Measurements from ENCODE around the gene NDNF.
A peak's percentile ranks its signal among the peaks of the same experiment; 100 is the strongest.

NDNF gene

GRCh38 chr4:121053601-121054143 is 18.7 kb downstream of the NDNF start:
- H3K4me1 ChIP-seq (ENCODE audit: insufficient read depth, low read length, poor library complexity, severe bottlenecking): no peaks in the 10 kb centered on the region
- H3K79me2 ChIP-seq (ENCODE audit: insufficient read depth, low read length): no peaks in the 10 kb centered on the region
- no peaks in the 10 kb centered on the region for H3F3A ChIP-seq (ENCODE audit: low read depth)
- no peak overlapping the region for H3K9ac ChIP-seq (ENCODE audit: low read depth, low read length, poor library complexity, severe bottlenecking)
- no peak overlapping the region for H3K4me2 ChIP-seq (ENCODE audit: low read depth, low read length, poor library complexity, severe bottlenecking)
- H2AFZ ChIP-seq (ENCODE audit: low read length): no peak overlapping the region
- no peaks in the 10 kb centered on the region for H3K27me3 ChIP-seq (ENCODE audit: insufficient read depth, low read length, poor library complexity, severe bottlenecking)
- no peak overlapping the region for H3K4me3 ChIP-seq (ENCODE audit: low read length, poor library complexity, severe bottlenecking)
- TF ChIP-seq EZH2phosphoT487 (IDR thresholded peaks at IDR 0.05; ENCODE audit: borderline replicate concordance): no peak
- no peak for TF ChIP-seq CTCF (conservative IDR thresholded peaks at IDR 0.05; ENCODE audit: low read length)
- H3K36me3 ChIP-seq (ENCODE audit: insufficient read depth, low read length): no peaks in the 10 kb centered on the region
- H3K9me3 ChIP-seq (ENCODE audit: insufficient read depth, low read depth, low read length): no peaks in the 10 kb centered on the region
- H3K9me2 ChIP-seq (replicated peaks; ENCODE audit: low read depth, low read length): no peaks in the 10 kb centered on the region
- no peaks in the 10 kb centered on the region for H4K20me1 ChIP-seq (ENCODE audit: insufficient read depth, low read length, poor library complexity, severe bottlenecking)

- H3K4me2 ChIP-seq (ENCODE audit: low read depth, low read length, poor library complexity, severe bottlenecking): no peak overlapping the region
- TF ChIP-seq CTCF (conservative IDR thresholded peaks at IDR 0.05; ENCODE audit: low read length) (peak; percentile 45), EZH2phosphoT487 (IDR thresholded peaks at IDR 0.05; ENCODE audit: borderline replicate concordance) (no peak)
- no peak overlapping the region for H3K9ac ChIP-seq (ENCODE audit: low read depth, low read length, poor library complexity, severe bottlenecking)
- no peaks in the 10 kb centered on the region for H3K79me2 ChIP-seq (ENCODE audit: insufficient read depth, low read length)
- H3K27me3 ChIP-seq (ENCODE audit: insufficient read depth, low read length, poor library complexity, severe bottlenecking): no peaks in the 10 kb centered on the region
- H2AFZ ChIP-seq (ENCODE audit: low read length): no peak overlapping the region
- H3K9me2 ChIP-seq (replicated peaks; ENCODE audit: low read depth, low read length): no peaks in the 10 kb centered on the region
- H3K4me1 ChIP-seq (ENCODE audit: insufficient read depth, low read length, poor library complexity, severe bottlenecking): no peaks in the 10 kb centered on the region
- no peaks in the 10 kb centered on the region for H3K9me3 ChIP-seq (ENCODE audit: insufficient read depth, low read depth, low read length)
- no peaks in the 10 kb centered on the region for H4K20me1 ChIP-seq (ENCODE audit: insufficient read depth, low read length, poor library complexity, severe bottlenecking)
- no peaks in the 10 kb centered on the region for H3K36me3 ChIP-seq (ENCODE audit: insufficient read depth, low read length)
- no peaks in the 10 kb centered on the region for H3F3A ChIP-seq (ENCODE audit: low read depth)
- no peak overlapping the region for H3K4me3 ChIP-seq (ENCODE audit: low read length, poor library complexity, severe bottlenecking)
These were observed 22.0 kb downstream of the NDNF start for GRCh38 chr4:121050300-121050699.

GRCh38 chr4:121049072-121049599 is 23.2 kb downstream of the NDNF start:
- Histone ChIP-seq H3K4me3 (ENCODE audit: low read length, poor library complexity, severe bottlenecking) (no peak overlapping the region), H3K9ac (ENCODE audit: low read depth, low read length, poor library complexity, severe bottlenecking) (no peak overlapping the region), H3K4me2 (ENCODE audit: low read depth, low read length, poor library complexity, severe bottlenecking) (no peak overlapping the region), H3F3A (ENCODE audit: low read depth) (no peaks in the 10 kb centered on the region), H3K79me2 (ENCODE audit: insufficient read depth, low read length) (no peaks in the 10 kb centered on the region), H4K20me1 (ENCODE audit: insufficient read depth, low read length, poor library complexity, severe bottlenecking) (no peaks in the 10 kb centered on the region), H2AFZ (ENCODE audit: low read length) (no peak overlapping the region), H3K27me3 (ENCODE audit: insufficient read depth, low read length, poor library complexity, severe bottlenecking) (no peaks in the 10 kb centered on the region), H3K9me2 (replicated peaks; ENCODE audit: low read depth, low read length) (no peaks in the 10 kb centered on the region), H3K36me3 (ENCODE audit: insufficient read depth, low read length) (no peaks in the 10 kb centered on the region), H3K4me1 (ENCODE audit: insufficient read depth, low read length, poor library complexity, severe bottlenecking) (no peaks in the 10 kb centered on the region), H3K9me3 (ENCODE audit: insufficient read depth, low read depth, low read length) (no peaks in the 10 kb centered on the region)
- no peak for TF ChIP-seq CTCF (conservative IDR thresholded peaks at IDR 0.05; ENCODE audit: low read length)
- TF ChIP-seq EZH2phosphoT487 (IDR thresholded peaks at IDR 0.05; ENCODE audit: borderline replicate concordance): no peak

Measured in Loucy (cell line).